Esophagus (tissue), 2 donors: ENCODE results near the gene CDON. TPM values are rescaled to one million over a fixed set of nuclear protein-coding genes. Genes with fewer than 3 reads are reported as not detected.

Source experiments
- H3K27ac ChIP-seq, 2 donors: one replicate each; pipeline ENCODE4 v1.5.1; 2013; ENCODE audit warnings: low read depth in 2 of 2, mild to moderate bottlenecking in 2 of 2, inconsistent platforms in 1 of 2, low read length in 1 of 2, moderate library complexity in 1 of 2
- H3K27me3 ChIP-seq, 2 donors: one replicate each; pipeline ENCODE4 v1.6.1; 2013; ENCODE audit warnings: low read length in 2 of 2, control low read depth in 1 of 2, mild to moderate bottlenecking in 1 of 2; ENCODE audit not compliant: insufficient read depth in 2 of 2, control insufficient read depth in 1 of 2
- H3K36me3 ChIP-seq, 2 donors: one replicate each; pipeline ENCODE4 v1.6.1; 2013; ENCODE audit warnings: low read length in 1 of 2; ENCODE audit not compliant: control insufficient read depth in 2 of 2, insufficient read depth in 2 of 2
- H3K4me1 ChIP-seq, 2 donors: one replicate each; pipeline ENCODE4 v1.6.1; 2013; ENCODE audit warnings: low read length in 1 of 2; ENCODE audit not compliant: control insufficient read depth in 2 of 2, insufficient read depth in 2 of 2
- H3K4me3 ChIP-seq, 2 donors: one replicate each; pipeline ENCODE4 v1.5.1; 2013; ENCODE audit warnings: low read length in 2 of 2, mild to moderate bottlenecking in 2 of 2, low read depth in 1 of 2, moderate library complexity in 1 of 2
- H3K9me3 ChIP-seq, 2 donors: one replicate each; pipeline ENCODE4 v1.6.1; 2013; ENCODE audit warnings: mild to moderate bottlenecking in 2 of 2, low read depth in 1 of 2, low read length in 1 of 2, moderate library complexity in 1 of 2; ENCODE audit not compliant: control insufficient read depth in 2 of 2, insufficient read depth in 1 of 2
- WGBS, 2 donors: extraction: QIAGEN DNeasy Blood & Tissue Kit; methylation state at CpG; one replicate each; pipeline ENCODE4 v1.1.7; 2013; 5-methylcytosine and 5-hydroxymethylcytosine counted together
- polyA plus RNA-seq, 2 donors: library from polyadenylated mRNA; stranded (reverse); fragments of 200-250 nt; gene quantifications; one replicate each; pipeline ENCODE4 v1.2.3, GENCODE V29; 2013
- donor health status: healthy with polysubstance abuse.
- donor health status: Bipolar disorder and iron deficiency.

CDON gene
- polyA plus RNA-seq, 2 donors = 0.61 TPM

GRCh38 chr11:125943661-125944349 lies 118.9 kb downstream of the CDON start:
- 84 to 94% methylated on average over 9 of the region's 9 CpGs for WGBS, 2 donors
- Histone ChIP-seq H3K9me3 (no peaks in the 10 kb centered on the region), H3K4me3 (no peak overlapping the region), H3K36me3 (no peaks in the 10 kb centered on the region), H3K27ac (no peak overlapping the region), H3K4me1 (peaks cover 2 to 7% of the 10 kb centered on the region in 2 donors), H3K27me3 (no peaks in the 10 kb centered on the region)

DNA sequence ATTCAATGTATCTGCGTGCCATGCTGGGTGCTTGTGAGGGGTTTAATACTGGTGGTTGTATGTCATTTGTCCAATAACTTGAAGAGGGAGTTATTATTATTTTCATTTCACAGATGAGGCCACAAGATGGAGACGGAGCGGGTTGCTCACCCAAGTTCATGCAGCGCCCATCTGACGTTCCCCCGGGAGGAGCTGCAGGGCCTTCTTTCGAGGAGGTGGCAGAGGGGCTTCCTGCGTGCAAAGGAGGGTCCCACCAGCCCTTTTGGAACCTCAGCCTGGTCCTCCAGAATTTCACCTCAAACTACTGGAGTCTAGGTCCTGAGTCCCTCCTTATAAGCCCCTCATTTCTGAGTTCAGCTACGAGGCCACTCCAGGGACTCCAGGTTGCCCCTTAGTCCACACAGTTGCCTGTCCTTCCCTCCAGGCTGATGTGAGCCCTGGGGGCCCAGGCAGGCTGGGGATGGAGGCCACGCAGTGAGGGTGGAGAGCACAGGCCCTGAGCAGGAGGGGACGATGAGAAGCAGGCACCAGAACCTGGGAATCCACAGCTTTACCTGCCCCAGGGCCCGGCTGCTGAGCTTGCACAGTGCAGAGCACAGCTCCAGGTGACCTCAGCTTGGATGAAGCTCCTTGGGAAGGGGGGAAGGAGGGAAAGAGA lies 119.8 kb downstream of the CDON start:
- 89 to 93% methylated on average over 12 of the region's 12 CpGs for whole genome bisulfite sequencing, 2 donors
- Histone ChIP-seq H3K27me3 (no peaks in the 10 kb centered on the region), H3K9me3 (no peaks in the 10 kb centered on the region), H3K27ac (no peak overlapping the region), H3K36me3 (no peaks in the 10 kb centered on the region), H3K4me3 (no peak overlapping the region), H3K4me1 (peaks cover 0 to 7% of the 10 kb centered on the region in 2 donors)

DNA sequence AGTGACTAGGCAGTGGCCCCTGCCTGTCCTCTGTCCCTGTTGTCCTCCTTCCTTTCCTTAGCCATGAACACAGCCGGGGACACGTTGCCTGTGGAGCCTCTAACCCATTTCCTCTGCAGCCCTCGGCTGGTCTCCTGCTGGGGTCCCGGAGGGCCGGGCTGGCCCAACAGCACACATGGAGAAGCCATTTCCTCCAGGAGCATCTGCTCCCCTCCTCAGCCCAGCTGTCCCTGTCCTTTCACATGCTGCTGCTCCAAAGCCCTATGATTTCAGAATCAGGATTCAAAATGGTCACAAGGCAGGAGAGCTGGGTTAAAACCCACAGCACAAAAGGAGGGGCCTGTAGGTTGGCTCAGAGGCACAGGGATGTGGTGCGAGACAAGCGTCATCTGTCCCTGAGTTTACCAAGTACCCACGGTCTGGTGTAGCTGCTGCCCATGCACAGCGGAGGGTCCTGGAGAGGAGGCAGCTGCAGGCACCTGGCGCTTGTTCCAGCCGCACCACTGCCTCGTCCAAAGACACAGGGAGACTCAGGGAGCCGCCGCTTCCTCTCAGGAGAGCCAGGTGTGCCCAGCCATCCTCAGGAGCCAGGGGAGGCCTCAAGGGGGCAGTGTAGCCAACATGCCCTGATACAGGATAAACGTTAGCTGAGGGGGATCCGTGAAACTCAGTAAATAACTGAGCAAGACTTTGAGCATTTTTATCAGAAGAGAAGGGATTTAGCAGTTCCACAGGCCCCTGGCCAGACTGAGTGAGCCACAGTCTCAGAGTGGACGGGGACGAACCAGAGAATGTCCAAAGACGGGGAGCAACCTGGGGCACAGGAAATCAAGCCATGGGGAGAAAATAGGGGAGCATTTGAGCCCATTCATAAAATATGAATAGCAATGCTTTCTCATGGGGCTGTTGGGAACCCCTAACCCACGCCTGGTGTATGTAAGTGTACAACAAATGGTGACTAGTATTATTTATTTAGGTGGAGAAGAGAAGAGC lies 120.8 kb downstream of the CDON start:
- Histone ChIP-seq H3K27me3 (no peaks in the 10 kb centered on the region), H3K27ac (no peak overlapping the region), H3K4me3 (no peak overlapping the region), H3K9me3 (no peaks in the 10 kb centered on the region), H3K4me1 (peaks cover 0 to 7% of the 10 kb centered on the region in 2 donors), H3K36me3 (no peaks in the 10 kb centered on the region)
- 41 to 46% methylated on average over 20 of the region's 20 CpGs for WGBS, 2 donors

DNA sequence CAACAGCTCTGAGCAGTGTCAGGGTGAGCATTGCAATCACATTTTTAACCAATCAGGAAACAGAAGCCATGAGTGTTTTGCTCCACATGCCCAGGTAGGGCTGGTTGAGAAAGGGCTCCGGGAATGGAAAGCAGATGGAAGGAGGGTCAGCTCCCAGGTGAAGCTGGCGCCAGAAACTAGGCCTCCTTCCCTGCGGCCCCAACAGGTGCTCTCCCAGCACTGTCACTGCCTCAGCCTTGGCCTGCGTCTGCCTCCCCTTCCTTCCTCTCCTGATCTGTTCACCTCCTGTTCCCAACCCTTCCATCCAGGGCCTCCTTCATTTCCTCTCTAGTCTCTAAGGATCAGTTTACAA lies 121.4 kb downstream of the CDON start:
- no peak overlapping the region for H3K27ac ChIP-seq
- 89 to 90% methylated on average over 4 of the region's 4 CpGs for WGBS, 2 donors
- no peaks in the 10 kb centered on the region for H3K27me3 ChIP-seq
- H3K36me3 ChIP-seq = no peaks in the 10 kb centered on the region
- no peak overlapping the region for H3K4me3 ChIP-seq
- peaks cover 0 to 7% of the 10 kb centered on the region in 2 donors for H3K4me1 ChIP-seq
- no peaks in the 10 kb centered on the region for H3K9me3 ChIP-seq

DNA sequence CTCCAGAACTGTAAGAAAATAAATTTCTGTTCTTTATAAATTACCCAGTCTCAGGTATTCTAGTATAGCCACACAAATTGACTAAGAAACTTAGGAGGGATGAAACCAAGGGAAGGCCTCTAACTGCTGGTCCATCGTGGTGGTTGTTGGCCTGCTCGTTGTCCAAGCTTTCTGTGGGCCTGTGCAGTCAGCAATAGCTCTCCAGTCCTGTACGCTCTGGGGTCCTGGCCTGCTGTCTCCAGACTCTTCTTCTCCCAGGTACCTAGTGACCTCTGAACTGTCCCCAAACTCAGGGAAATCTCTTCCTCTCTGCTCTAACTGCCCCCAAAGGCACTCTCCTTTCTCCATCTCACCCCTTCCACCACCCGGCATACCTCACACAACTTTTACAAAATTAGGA lies 122.5 kb downstream of the CDON start:
- Histone ChIP-seq H3K36me3 (no peaks in the 10 kb centered on the region), H3K27ac (no peak overlapping the region), H3K4me1 (peaks cover 0 to 7% of the 10 kb centered on the region in 2 donors), H3K4me3 (no peak overlapping the region), H3K27me3 (no peaks in the 10 kb centered on the region), H3K9me3 (no peaks in the 10 kb centered on the region)
- WGBS, 2 donors = 97 to 99% methylated on average over 4 of the region's 4 CpGs

DNA sequence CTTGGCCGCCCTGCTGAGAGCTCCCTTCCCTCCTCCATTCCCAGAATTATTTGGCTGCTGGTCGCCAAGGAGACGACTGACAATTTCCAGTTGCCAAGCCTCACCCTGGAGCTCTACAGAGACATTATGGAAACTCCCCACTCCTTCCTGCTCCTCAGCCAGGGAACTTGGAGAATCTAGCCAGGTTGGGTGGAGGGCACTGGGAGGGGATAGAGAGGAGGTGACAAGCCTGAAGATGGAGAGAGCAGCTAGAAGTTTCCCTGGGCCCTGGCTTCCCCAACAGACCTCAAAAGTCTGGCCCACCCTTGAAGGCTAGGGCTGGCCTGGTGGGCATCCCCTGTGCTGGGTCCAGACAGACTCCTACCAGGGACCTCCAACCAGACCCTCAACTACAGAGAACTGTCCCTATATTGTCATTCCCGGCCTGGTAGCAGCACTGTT lies 123.6 kb downstream of the CDON start:
- Histone ChIP-seq H3K4me1 (peaks cover 0 to 7% of the 10 kb centered on the region in 2 donors), H3K27ac (no peak overlapping the region), H3K4me3 (no peak overlapping the region), H3K9me3 (no peaks in the 10 kb centered on the region), H3K36me3 (no peaks in the 10 kb centered on the region), H3K27me3 (no peaks in the 10 kb centered on the region)
- whole genome bisulfite sequencing, 2 donors = 30 to 54% methylated on average over 4 of the region's 4 CpGs

DNA sequence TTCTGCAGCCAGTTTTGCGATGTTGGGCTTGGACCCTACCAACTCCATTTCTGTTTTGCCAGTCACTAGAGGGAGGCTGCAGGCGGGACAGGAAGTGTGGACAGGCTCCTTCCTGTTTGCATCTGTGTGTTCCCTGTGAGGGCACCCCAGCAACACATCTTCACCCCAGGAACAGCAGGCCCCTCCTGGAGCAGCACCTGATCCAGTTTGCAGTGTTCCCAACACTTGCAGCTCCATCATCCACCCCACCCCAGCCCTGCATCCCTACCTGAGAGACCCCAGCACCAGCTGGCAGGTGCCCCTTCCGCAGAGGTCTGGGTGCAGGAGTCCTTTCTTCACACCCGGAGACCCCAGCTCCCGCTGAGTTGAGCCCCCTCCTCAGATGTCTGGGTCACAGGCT lies 124.2 kb downstream of the CDON start:
- H3K27ac ChIP-seq = no peak overlapping the region
- no peaks in the 10 kb centered on the region for H3K27me3 ChIP-seq
- no peaks in the 10 kb centered on the region for H3K9me3 ChIP-seq
- no peaks in the 10 kb centered on the region for H3K36me3 ChIP-seq
- WGBS, 2 donors = 92 to 96% methylated on average over 5 of the region's 5 CpGs
- no peak overlapping the region for H3K4me3 ChIP-seq
- peaks cover 0 to 7% of the 10 kb centered on the region in 2 donors for H3K4me1 ChIP-seq

- no peak overlapping the region for H3K27ac ChIP-seq
- WGBS, 2 donors = 40 to 57% methylated on average over 12 of the region's 12 CpGs
- H3K4me1 ChIP-seq = peaks cover 0 to 2% of the 10 kb centered on the region in 2 donors
- H3K27me3 ChIP-seq = no peaks in the 10 kb centered on the region
- no peak overlapping the region for H3K4me3 ChIP-seq
- H3K36me3 ChIP-seq = no peaks in the 10 kb centered on the region
- H3K9me3 ChIP-seq = no peaks in the 10 kb centered on the region
Observed at GRCh38 chr11:125935618-125936199, 127.0 kb downstream of the CDON start.

- Histone ChIP-seq H3K4me3 (no peak overlapping the region), H3K27me3 (no peaks in the 10 kb centered on the region), H3K36me3 (no peaks in the 10 kb centered on the region), H3K27ac (no peak overlapping the region), H3K9me3 (no peaks in the 10 kb centered on the region), H3K4me1 (peaks cover 0 to 2% of the 10 kb centered on the region in 2 donors)
- WGBS, 2 donors = 95 to 100% methylated on average over 2 of the region's 2 CpGs
Observed at GRCh38 chr11:125935056-125935455, 127.6 kb downstream of the CDON start.
